Measurements from ENCODE around the gene ATXN7. TPM values are rescaled to one million over a fixed set of nuclear protein-coding genes. Genes with fewer than 3 reads are reported as not detected.

Gene ATXN7
- total RNA-seq, 2 experiments from 2014 or later, result 59.5 to 61.2 TPM

GRCh38 chr3:64046996-64047594 lies 183.4 kb downstream of the ATXN7 start:
- Mint-ChIP-seq H3K9me3 (no peaks in the 10 kb centered on the region), H3K4me3 (no peak overlapping the region), H3K4me1 (peaks cover 7% of the 10 kb centered on the region), H3K27me3 (peaks cover 16% of the 10 kb centered on the region), H3K36me3 (ENCODE audit: low read depth) (no peaks in the 10 kb centered on the region), H3K27ac (no peak overlapping the region)
- POLR2A ChIA-PET, result no interaction called here
- no peak for DNase-seq
- CTCF ChIA-PET, result no interaction called here

DNA sequence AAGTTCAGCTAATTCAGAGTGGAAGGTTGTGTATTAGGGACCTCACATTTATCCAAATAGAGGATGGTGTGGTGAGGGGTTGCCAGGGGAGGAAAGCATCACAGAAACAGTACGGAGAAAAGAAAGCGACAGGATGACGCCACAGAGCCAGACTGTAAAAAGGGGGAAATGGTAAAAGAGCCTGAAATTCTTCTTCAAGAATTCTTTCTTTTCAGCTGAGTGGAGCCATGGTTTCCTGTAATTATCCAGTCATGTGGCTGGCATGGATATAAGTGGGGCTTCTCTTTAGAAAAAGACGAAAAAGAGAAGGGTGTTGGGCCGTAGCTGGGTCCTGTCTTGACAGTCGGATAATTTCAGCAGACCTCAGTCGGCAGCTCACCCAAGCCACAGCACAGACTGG lies 184.1 kb downstream of the ATXN7 start:
- CTCF ChIA-PET, result no interaction called here
- Mint-ChIP-seq H3K4me3 (no peak overlapping the region), H3K27me3 (peaks cover 15% of the 10 kb centered on the region), H3K36me3 (ENCODE audit: low read depth) (no peaks in the 10 kb centered on the region), H3K27ac (no peak overlapping the region), H3K4me1 (peaks cover 7% of the 10 kb centered on the region), H3K9me3 (no peaks in the 10 kb centered on the region)
- no peak for DNase-seq
- POLR2A ChIA-PET, result no interaction called here

- Mint-ChIP-seq H3K27me3 (peaks cover 11% of the 10 kb centered on the region), H3K4me1 (peaks cover 7% of the 10 kb centered on the region), H3K36me3 (ENCODE audit: low read depth) (no peaks in the 10 kb centered on the region), H3K9me3 (no peaks in the 10 kb centered on the region), H3K27ac (no peak overlapping the region), H3K4me3 (no peak overlapping the region)
- CTCF ChIA-PET, result interaction anchor here (1.4 kb wide), 1 partner anchor 22 kb away, joined by 3 read pairs; no protein-coding TSS in a partner anchor
- DNase-seq, result no peak
- POLR2A ChIA-PET, result no interaction called here
These were observed 185.0 kb downstream of the ATXN7 start for GRCh38 chr3:64048631-64049061.

GRCh38 chr3:64049136-64049535 lies 185.5 kb downstream of the ATXN7 start:
- Mint-ChIP-seq H3K4me1 (peaks cover 7% of the 10 kb centered on the region), H3K9me3 (no peaks in the 10 kb centered on the region), H3K27me3 (peaks cover 10% of the 10 kb centered on the region), H3K27ac (no peak overlapping the region), H3K36me3 (ENCODE audit: low read depth) (no peaks in the 10 kb centered on the region), H3K4me3 (no peak overlapping the region)
- ChIA-PET POLR2A (no interaction called here), CTCF (interaction anchor here (1.4 kb wide), 1 partner anchor 23 kb away, joined by 3 read pairs; no protein-coding TSS in a partner anchor)
- DNase-seq, result no peak

- H3K27me3 Mint-ChIP-seq, result peaks cover 10% of the 10 kb centered on the region
- ChIA-PET POLR2A (no interaction called here), CTCF (interaction anchor here (1.4 kb wide), 1 partner anchor 23 kb away, joined by 3 read pairs; no protein-coding TSS in a partner anchor)
- H3K9me3 Mint-ChIP-seq, result no peaks in the 10 kb centered on the region
- H3K4me3 Mint-ChIP-seq, result no peak overlapping the region
- no peak for DNase-seq
- H3K4me1 Mint-ChIP-seq, result peaks cover 7% of the 10 kb centered on the region
- no peak overlapping the region for H3K27ac Mint-ChIP-seq
- no peaks in the 10 kb centered on the region for H3K36me3 Mint-ChIP-seq (ENCODE audit: low read depth)
These were observed 186.2 kb downstream of the ATXN7 start for GRCh38 chr3:64049832-64050231.

Other genes starting within 250 kb of the ATXN7 start
- not detected for gene SNTN, start 211.2 kb upstream of the ATXN7 start, total RNA-seq
- not detected for gene C3orf49, start 44.6 kb upstream of the ATXN7 start, total RNA-seq
- gene THOC7, start 62 bp upstream of the ATXN7 start, total RNA-seq, result 10 to 100 TPM; 78.4 to 79.2 TPM
- gene SCAANT1, start 48.5 kb downstream of the ATXN7 start, total RNA-seq, result not detected
- gene PSMD6, start 159.6 kb downstream of the ATXN7 start, total RNA-seq, result 10 to 100 TPM; 82.1 to 82.9 TPM